ENCODE data around the gene GRM6.

GRM6 gene

GRCh38 chr5:178940569-178941360 lies 54.4 kb downstream of the GRM6 start, which contains the start of gene ZNF454:
Gene ZNF454, plus strand, starts transcription at chr5:178941198. Its CDS starts 1,594 bp downstream, at chr5:178942792.
- H3K4me3 ChIP-seq (ENCODE audit: low read depth, low read length, poor library complexity, severe bottlenecking) = no peak within 1 kb of the TSS
- no peak within 1 kb of the TSS for H3K9ac ChIP-seq (ENCODE audit: low read length)
- no peak within 1 kb of the TSS for H3K4me2 ChIP-seq (ENCODE audit: low read length)
- H3K4me1 ChIP-seq (ENCODE audit: insufficient read depth, low read length, severe bottlenecking) = no peaks in the 10 kb centered on the region
- H3K27ac ChIP-seq (ENCODE audit: low read depth, low read length, poor library complexity, severe bottlenecking) = no peak within 1 kb of the TSS
- H4K20me1 ChIP-seq (ENCODE audit: insufficient read depth, low read length) = no peaks in the 10 kb centered on the region
- TF ChIP-seq EZH2 (IDR thresholded peaks at IDR 0.05; ENCODE audit: borderline replicate concordance, low read length) (no peak), CTCF (IDR thresholded peaks at IDR 0.05; ENCODE audit: low read length) (no peak)
- H3F3A ChIP-seq (ENCODE audit: insufficient read depth, low read length) = no peaks in the 10 kb centered on the region
- H3K27me3 ChIP-seq (ENCODE audit: insufficient read depth, low read length) = no peaks in the 10 kb centered on the region
- no peak within 1 kb of the TSS for H2AFZ ChIP-seq (ENCODE audit: low read length)
- 0 out of 2 replicates have a peak, but pooled peaks cover 11% of the 10 kb centered on the region for H3K9me3 ChIP-seq (ENCODE audit: low read length)
- no peaks in the 10 kb centered on the region for H3K9me2 ChIP-seq (ENCODE audit: low read depth, low read length)
- no peaks in the 10 kb centered on the region for H3K36me3 ChIP-seq (ENCODE audit: insufficient read depth, low read length)
- no peaks in the 10 kb centered on the region for H3K79me2 ChIP-seq (ENCODE audit: insufficient read depth, low read length)

DNA sequence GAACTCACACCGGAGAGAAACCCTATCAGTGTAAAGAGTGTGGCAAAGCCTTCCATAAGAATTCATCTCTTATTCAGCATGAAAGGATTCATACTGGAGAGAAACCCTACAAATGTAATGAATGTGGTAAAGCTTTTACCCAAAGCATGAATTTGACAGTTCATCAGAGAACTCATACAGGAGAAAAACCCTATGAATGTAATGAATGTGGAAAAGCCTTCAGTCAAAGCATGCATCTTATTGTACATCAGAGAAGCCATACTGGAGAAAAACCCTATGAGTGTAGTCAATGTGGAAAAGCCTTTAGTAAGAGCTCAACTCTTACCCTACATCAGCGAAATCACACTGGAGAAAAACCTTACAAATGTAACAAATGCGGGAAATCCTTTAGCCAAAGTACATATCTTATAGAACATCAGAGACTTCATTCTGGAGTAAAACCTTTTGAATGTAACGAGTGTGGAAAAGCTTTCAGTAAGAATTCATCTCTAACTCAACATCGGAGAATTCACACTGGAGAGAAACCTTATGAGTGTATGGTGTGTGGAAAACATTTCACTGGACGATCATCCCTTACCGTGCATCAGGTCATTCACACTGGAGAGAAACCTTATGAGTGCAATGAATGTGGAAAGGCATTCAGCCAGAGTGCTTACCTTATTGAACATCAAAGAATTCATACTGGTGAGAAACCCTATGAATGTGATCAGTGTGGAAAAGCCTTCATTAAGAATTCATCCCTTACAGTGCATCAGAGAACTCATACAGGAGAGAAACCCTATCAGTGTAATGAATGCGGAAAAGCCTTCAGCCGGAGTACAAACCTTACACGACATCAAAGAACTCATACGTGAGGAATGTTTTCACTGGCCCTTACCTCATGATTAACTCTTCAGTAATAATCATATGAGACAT lies 63.0 kb downstream of the GRM6 start:
- Histone ChIP-seq H3F3A (ENCODE audit: insufficient read depth, low read length) (no peaks in the 10 kb centered on the region), H3K4me3 (ENCODE audit: low read depth, low read length, poor library complexity, severe bottlenecking) (no peak overlapping the region), H3K9me2 (ENCODE audit: low read depth, low read length) (no peaks in the 10 kb centered on the region), H3K4me2 (ENCODE audit: low read length) (no peak overlapping the region), H3K27me3 (ENCODE audit: insufficient read depth, low read length) (no peaks in the 10 kb centered on the region), H3K9ac (ENCODE audit: low read length) (no peak overlapping the region), H4K20me1 (ENCODE audit: insufficient read depth, low read length) (no peaks in the 10 kb centered on the region), H2AFZ (ENCODE audit: low read length) (no peak overlapping the region), H3K36me3 (ENCODE audit: insufficient read depth, low read length) (no peaks in the 10 kb centered on the region), H3K9me3 (ENCODE audit: low read length) (peaks cover 38% of the 10 kb centered on the region), H3K27ac (ENCODE audit: low read depth, low read length, poor library complexity, severe bottlenecking) (no peak overlapping the region), H3K79me2 (ENCODE audit: insufficient read depth, low read length) (no peaks in the 10 kb centered on the region), H3K4me1 (ENCODE audit: insufficient read depth, low read length, severe bottlenecking) (no peaks in the 10 kb centered on the region)
- no peak for TF ChIP-seq CTCF (IDR thresholded peaks at IDR 0.05; ENCODE audit: low read length)
- TF ChIP-seq EZH2 (IDR thresholded peaks at IDR 0.05; ENCODE audit: borderline replicate concordance, low read length) = no peak

Measured in OCI-LY1 (cell line).